H1 (cell line): Measurements from ENCODE around the gene CFAP221. TPM values are rescaled to one million over a fixed set of nuclear protein-coding genes. Genes with fewer than 3 reads are reported as not detected.
A peak's percentile ranks its signal among the peaks of the same experiment; 100 is the strongest.

Experiments
- CTCF ChIA-PET: fragments of 300-600 bp; sonication (Branson Sonifier 250); formaldehyde crosslinking; loops from one replicate; lab custom pipeline; 2021; ENCODE audit not compliant: partially characterized antibody; lab: Charles Lee
- POLR2A ChIA-PET: fragments of 300-600 bp; sonication (Branson Sonifier 250); formaldehyde crosslinking; loops from one replicate; lab custom pipeline; 2021; ENCODE audit warnings: inconsistent platforms; ENCODE audit not compliant: partially characterized antibody; lab: Charles Lee
- DNase-seq, 2 experiments: peaks; one replicate each; pipeline versions ENCODE4 v3.0.0 to v3.0.0-alpha.2; 2010 to 2022; ENCODE audit warnings: low spot score in 2 of 2, low read depth in 1 of 2, mixed read lengths in 1 of 2
- FAIRE-seq: peaks from 2 replicates; lab custom pipeline; 2011; peaks lifted over from hg19 to GRCh38; lab: Jason Lieb, UNC
- H2AFZ ChIP-seq: 2 replicates; pipeline ENCODE4 v1.8.1; 2012; ENCODE audit warnings: low read length, inconsistent platforms
- H2AK5ac ChIP-seq: 2 replicates; pipeline ENCODE4 v1.6.1; 2013; ENCODE audit warnings: low read depth, low read length
- H2BK120ac ChIP-seq: replicated peaks from 2 replicates; pipeline ENCODE3; 2013; ENCODE audit warnings: low read depth, low read length, inconsistent platforms
- H2BK12ac ChIP-seq: 2 replicates; pipeline ENCODE4 v1.6.1; 2013; ENCODE audit warnings: low read depth, low read length
- H2BK15ac ChIP-seq: 2 replicates; pipeline ENCODE4 v1.6.1; 2013; ENCODE audit warnings: low read length
- H2BK20ac ChIP-seq: 2 replicates; pipeline ENCODE4 v1.6.1; 2013; ENCODE audit warnings: low read length
- H2BK5ac ChIP-seq: 2 replicates; pipeline ENCODE4 v1.6.1; 2013; ENCODE audit warnings: low read depth, low read length
- H3K14ac ChIP-seq: 2 replicates; pipeline ENCODE4 v1.6.1; 2013; ENCODE audit warnings: inconsistent platforms; ENCODE audit not compliant: insufficient read length
- H3K18ac ChIP-seq: 2 replicates; pipeline ENCODE4 v1.6.1; 2013; ENCODE audit warnings: low read length; ENCODE audit errors: extremely low read depth
- H3K23ac ChIP-seq: 2 replicates; pipeline ENCODE4 v1.6.1; 2013; ENCODE audit warnings: inconsistent platforms; ENCODE audit not compliant: insufficient read length
- H3K23me2 ChIP-seq: 2 replicates; pipeline ENCODE4 v1.6.1; 2013; ENCODE audit warnings: low read depth, low read length
- H3K27ac ChIP-seq: 2 replicates; pipeline ENCODE4 v1.6.1; 2011; ENCODE audit warnings: low read depth, low read length, inconsistent platforms
- H3K27me3 ChIP-seq, 4 experiments: replicated peaks in 1 of 4; 1 replicate in 1 of 4; 2 replicates in 3 of 4; pipeline versions ENCODE4 v1.6.1 to v1.8.1; 2011 to 2013; ENCODE audit warnings: low read length in 3 of 4, mild to moderate bottlenecking in 3 of 4, inconsistent platforms in 2 of 4, mixed read lengths in 2 of 4, moderate library complexity in 1 of 4; ENCODE audit not compliant: control insufficient read depth in 3 of 4, insufficient read depth in 3 of 4; ENCODE audit errors: extremely low read depth in 1 of 4
- H3K36me3 ChIP-seq, 4 experiments: 2 replicates each; pipeline versions ENCODE4 v1.6.1 to v1.8.1; 2011 to 2013; ENCODE audit warnings: mild to moderate bottlenecking in 4 of 4, low read length in 3 of 4, moderate library complexity in 2 of 4, control low read depth in 1 of 4, inconsistent platforms in 1 of 4; ENCODE audit not compliant: insufficient read depth in 4 of 4, control insufficient read depth in 2 of 4
- H3K4ac ChIP-seq: replicated peaks from 2 replicates; pipeline ENCODE3; 2013; ENCODE audit warnings: low read length, low read depth, mixed read lengths, inconsistent platforms; ENCODE audit not compliant: insufficient read length
- H3K4me1 ChIP-seq, 4 experiments: replicated peaks in 1 of 4; 1 replicate in 1 of 4; 2 replicates in 3 of 4; pipeline versions ENCODE4 v1.6.1 to v1.8.1; 2011 to 2013; ENCODE audit warnings: low read length in 3 of 4, inconsistent platforms in 2 of 4, mixed read lengths in 1 of 4; ENCODE audit not compliant: insufficient read depth in 4 of 4, control insufficient read depth in 3 of 4
- H3K4me2 ChIP-seq, 2 experiments: 2 replicates each; pipeline versions ENCODE4 v1.6.1 to v1.8.1; 2011 to 2013; ENCODE audit warnings: low read depth in 2 of 2, low read length in 2 of 2, control low read depth in 1 of 2, inconsistent platforms in 1 of 2, mild to moderate bottlenecking in 1 of 2; ENCODE audit not compliant: insufficient read depth in 1 of 2
- H3K4me3 ChIP-seq, 4 experiments: fragments of 200-600, 300-600 bp in 1 of 4; sonication (generic), shearing (Covaris generic), sonication (Bioruptor Twin) in 1 of 4; 2 replicates each; pipeline versions ENCODE4 v1.5.1 to v1.8.1; 2011 to 2016; ENCODE audit warnings: low read length in 4 of 4, low read depth in 3 of 4, control low read depth in 2 of 4, inconsistent platforms in 2 of 4, mild to moderate bottlenecking in 2 of 4, mixed read lengths in 1 of 4, moderate library complexity in 1 of 4; ENCODE audit not compliant: insufficient read depth in 2 of 4; ENCODE audit errors: extremely low read depth in 1 of 4
- H3K56ac ChIP-seq: replicated peaks from 2 replicates; pipeline ENCODE3; 2013; ENCODE audit warnings: low read depth, mild to moderate bottlenecking, mixed read lengths, low read length, inconsistent platforms; ENCODE audit not compliant: insufficient read length
- H3K79me1 ChIP-seq: 2 replicates; pipeline ENCODE4 v1.6.1; 2013; ENCODE audit warnings: low read depth, low read length, control low read depth
- H3K79me2 ChIP-seq, 2 experiments: 2 replicates each; pipeline versions ENCODE4 v1.6.1 to v1.8.1; 2012 to 2013; ENCODE audit warnings: low read length in 2 of 2, mild to moderate bottlenecking in 2 of 2, inconsistent platforms in 1 of 2; ENCODE audit not compliant: insufficient read depth in 2 of 2, control insufficient read depth in 1 of 2
- H3K9ac ChIP-seq, 4 experiments: replicated peaks in 1 of 4; 1 replicate in 1 of 4; 2 replicates in 3 of 4; pipeline versions ENCODE4 v1.6.1 to v1.8.1; 2011 to 2013; ENCODE audit warnings: low read depth in 3 of 4, low read length in 3 of 4, control low read depth in 2 of 4, mild to moderate bottlenecking in 2 of 4, moderate library complexity in 2 of 4, inconsistent platforms in 1 of 4; ENCODE audit errors: extremely low read depth in 1 of 4
- H3K9me3 ChIP-seq, 2 experiments: 2 replicates each; pipeline versions ENCODE4 v1.6.1 to v1.8.1; 2012 to 2013; ENCODE audit warnings: mild to moderate bottlenecking in 2 of 2, moderate library complexity in 2 of 2, control low read depth in 1 of 2, inconsistent platforms in 1 of 2, low read depth in 1 of 2, low read length in 1 of 2, mixed read lengths in 1 of 2; ENCODE audit not compliant: insufficient read depth in 2 of 2
- H4K20me1 ChIP-seq, 2 experiments: replicated peaks in 1 of 2; 2 replicates each; pipeline versions ENCODE3 to v1.8.1; 2011 to 2013; ENCODE audit warnings: inconsistent platforms in 2 of 2, low read length in 2 of 2, mild to moderate bottlenecking in 1 of 2; ENCODE audit not compliant: insufficient read depth in 2 of 2, control insufficient read depth in 1 of 2
- H4K5ac ChIP-seq: 2 replicates; pipeline ENCODE4 v1.6.1; 2013; ENCODE audit warnings: low read length, low read depth, mixed read lengths, inconsistent platforms; ENCODE audit not compliant: insufficient read length
- H4K8ac ChIP-seq: 2 replicates; pipeline ENCODE4 v1.8.0; 2013; ENCODE audit warnings: mild to moderate bottlenecking, moderate library complexity, low read length, inconsistent platforms; ENCODE audit not compliant: insufficient read depth; ENCODE audit errors: extremely low read depth
- H4K91ac ChIP-seq: replicated peaks from 2 replicates; pipeline ENCODE3; 2013; ENCODE audit warnings: low read length, mixed read lengths, inconsistent platforms; ENCODE audit not compliant: insufficient read length
- BCL11A ChIP-seq, 2 experiments: IDR thresholded peaks; one replicate each; pipeline ENCODE4 v1.6.1; 2011; ENCODE audit warnings: low read depth in 2 of 2, low read length in 2 of 2, mild to moderate bottlenecking in 2 of 2
- E2F6 ChIP-seq: IDR thresholded peaks from 2 replicates; pipeline ENCODE4 v1.6.1; 2012; ENCODE audit warnings: inconsistent platforms
- WGBS, 2 experiments: shearing (Covaris generic) in 1 of 2; methylation state at CpG; one replicate each; pipeline versions ENCODE4 v1.1.6 to v1.1.7; 2013 to 2015; ENCODE audit warnings: low lambda C conversion rate in 2 of 2, mixed read lengths in 2 of 2, inconsistent platforms in 1 of 2, low coverage in 1 of 2, missing lambda C conversion rate in 1 of 2; ENCODE audit not compliant: insufficient replicate concordance in 2 of 2, insufficient coverage in 1 of 2, insufficient read length in 1 of 2; ENCODE audit errors: extremely low coverage in 1 of 2, missing lambda C conversion rate in 1 of 2; 5-methylcytosine and 5-hydroxymethylcytosine counted together
- polyA plus RNA-seq, 7 experiments: library from polyadenylated mRNA; depleted of rRNA in 3 of 7; stranded (reverse) in 5 of 7; unstranded in 2 of 7; fragments of >200 nt in 5 of 7; fragments of 200-250 nt in 2 of 7; gene quantifications; 1 replicate in 5 of 7; 2 replicates in 1 of 7; 4 replicates in 1 of 7; pipeline versions ENCODE4 v1.2.1 to v1.2.3, GENCODE V29; 2011 to 2013; ENCODE audit warnings: missing spikeins in 2 of 7, mixed read lengths in 2 of 7
- total RNA-seq: library from RNA; stranded (reverse); fragmentation: NEBNext Ultra II Directional; extraction: Animal tissue kit (Norgen Biotek cat#: 25700); gene quantifications from 2 replicates; pipeline ENCODE4 v1.2.1, GENCODE V29; 2021

Gene CFAP221
- total and polyA plus RNA-seq, 2 of the 8 experiments (the other 6 are each of a cell fraction or from before 2014, with no cell fraction given): 0.14 to 0.71 TPM

GRCh38 chr2:119694470-119694844, 150.2 kb downstream of the CFAP221 start:
- Histone ChIP-seq H3K9me3 (no peaks in the 10 kb centered on the region), H3K23me2 (peaks cover 7% of the 10 kb centered on the region), H3K23ac (no peak overlapping the region), H3K56ac (no peak overlapping the region), H3K4me3 (no peak overlapping the region), H3K36me3 (no peaks in the 10 kb centered on the region; a peak in 1 of 8 replicates), H3K18ac (no peak overlapping the region), H3K4me2 (no peak overlapping the region), H3K4ac (no peak overlapping the region), H3K79me1 (no peaks in the 10 kb centered on the region; the same call in 1 of the 2 replicates), H3K27ac (no peak overlapping the region), H3K9ac (no peak overlapping the region), H2BK20ac (no peak overlapping the region), H2AFZ (no peak overlapping the region), H3K14ac (no peak overlapping the region), H2BK5ac (no peak overlapping the region), H4K8ac (no peak overlapping the region; the same call in 1 of the 2 replicates), H3K79me2 (no peaks in the 10 kb centered on the region), H2BK12ac (no peak overlapping the region), H4K91ac (no peak overlapping the region), H3K4me1 (peaks cover 9 to 35% (median 14%) of the 10 kb centered on the region in 4 experiments), H2BK120ac (no peak overlapping the region), H4K20me1 (peaks cover 0 to 6% of the 10 kb centered on the region in 2 experiments), H2BK15ac (peak overlapping the region; percentile 36; the same call in 1 of the 2 replicates), H3K27me3 (no peaks in the 10 kb centered on the region), H2AK5ac (no peak overlapping the region), H4K5ac (no peak overlapping the region)
- POLR2A ChIA-PET: interaction anchor here (1.8 to 4.3 kb wide), 2 partner anchors 10 to 14 kb away, joined by 8 to 22 read pairs; no protein-coding TSS in a partner anchor
- DNase-seq: no peak
- CTCF ChIA-PET: interaction anchor here (0.6 to 1.5 kb wide), 6 partner anchors 8 to 808 kb away, joined by 3 read pairs; no protein-coding TSS in a partner anchor
- TF ChIP-seq BCL11A (IDR thresholded peaks at IDR 0.05; ENCODE audit: low read depth in 2 of 2, low read length in 2 of 2): no peak
- TF ChIP-seq E2F6: no peak
- WGBS, 2 experiments: 74% methylated on average over 8 of the region's 10 CpGs; no CpG with 5 or more reads in 1 of the 2 experiments
- no peak for FAIRE-seq
